DMS153 (cell line): ENCODE measurements around the gene MVD.
A peak's percentile ranks its signal among the peaks of the same experiment; 100 is the strongest.

Source experiments
- DNase-seq: peaks from one replicate; lab custom pipeline; 2025; lab: John Stamatoyannopoulos, UW

Gene MVD

GRCh38 chr16:88662843-88663606 lies at the start of gene MVD:
Gene MVD (minus strand): TSS chr16:88663091. CDS start chr16:88663080, 11 bp downstream.
- peak; percentile 94 for DNase-seq

DNA sequence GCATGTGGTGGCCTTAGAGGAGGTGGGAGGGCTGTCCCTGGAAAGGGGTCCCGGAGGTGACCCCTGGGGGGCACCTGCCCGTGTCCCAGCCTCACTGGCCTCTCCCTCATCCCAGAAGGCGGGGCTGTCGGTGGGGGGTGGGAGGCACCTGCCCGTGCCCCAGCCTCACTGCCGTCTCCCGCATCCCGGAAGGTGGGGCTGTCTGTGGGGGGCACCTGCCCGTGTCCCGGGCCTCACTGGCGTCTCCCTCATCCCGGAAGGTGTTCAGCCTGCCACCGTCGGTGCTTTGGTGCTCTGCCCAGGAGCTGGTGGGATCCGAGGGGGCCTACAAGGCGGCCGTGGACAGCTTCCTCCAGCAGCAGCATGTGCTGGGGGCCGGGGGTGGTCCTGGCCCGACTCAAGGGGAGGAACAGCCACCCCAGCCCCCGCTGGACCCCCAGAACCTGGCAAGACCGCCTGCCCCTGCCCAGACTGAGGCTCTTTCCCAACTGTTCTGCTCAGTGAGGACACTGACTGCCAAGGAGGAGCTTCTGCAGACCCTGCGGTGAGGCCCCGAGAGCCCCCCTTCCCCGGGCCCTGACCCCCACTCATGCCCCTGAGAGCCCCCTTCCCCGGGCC lies 49.6 kb upstream of the MVD start:
- no peak for DNase-seq

DNA sequence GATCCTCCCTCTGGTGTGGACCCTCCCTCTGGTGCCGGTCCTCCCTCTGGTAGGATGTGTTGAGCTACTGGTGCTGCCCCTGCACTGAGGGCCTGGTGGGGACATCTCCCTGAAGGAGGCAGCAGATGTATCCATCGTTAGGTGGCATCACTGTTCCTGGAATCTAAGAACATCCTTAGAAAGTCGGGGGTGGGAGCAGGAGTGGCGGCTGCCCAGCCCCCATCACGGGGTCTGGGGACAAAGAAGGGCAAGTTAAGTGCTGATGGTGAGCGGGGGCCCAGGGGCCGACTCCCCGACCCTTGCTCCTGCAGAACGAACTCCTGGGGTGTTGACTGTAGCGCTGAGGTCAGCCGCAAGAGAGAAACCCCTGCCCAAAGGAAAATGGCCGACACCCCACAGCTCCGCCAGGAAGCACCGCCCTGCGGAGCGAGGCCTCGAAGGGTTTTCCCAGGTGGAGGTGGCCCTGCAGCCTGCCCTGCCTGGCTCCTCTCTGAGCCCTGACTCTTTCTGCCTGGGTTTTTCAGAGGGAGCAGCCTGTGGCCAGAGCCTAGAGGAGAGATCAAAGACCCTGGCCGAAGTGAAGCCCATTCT lies 49.0 kb upstream of the MVD start:
- DNase-seq, result no peak

DNA sequence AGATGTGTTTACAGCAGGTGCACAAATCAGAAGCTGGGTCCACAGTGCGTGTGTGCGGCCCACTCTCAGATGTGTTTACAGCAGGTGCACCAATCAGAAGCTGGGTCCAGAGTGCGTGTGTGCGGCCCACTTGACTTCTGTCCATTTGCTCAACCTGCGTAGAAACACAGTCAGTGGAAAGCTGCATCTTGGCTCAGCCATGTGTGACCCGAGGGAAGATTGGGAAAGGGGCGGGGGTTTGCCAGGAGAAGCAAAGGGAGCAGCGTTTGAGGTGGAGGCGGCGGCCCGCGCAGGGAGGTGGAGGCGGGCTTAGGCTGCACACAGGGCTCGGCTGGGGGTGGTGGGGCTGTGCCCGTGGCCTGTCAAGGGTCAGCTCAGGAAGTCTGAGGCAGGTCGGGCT lies 47.7 kb upstream of the MVD start:
- DNase-seq, result no peak

GRCh38 chr16:88706965-88707826 lies 44.3 kb upstream of the MVD start:
- no peak for DNase-seq

GRCh38 chr16:88706229-88706964 lies 43.5 kb upstream of the MVD start, which contains the start of the genes CTU2 and RNF166:
Gene CTU2 (plus strand): TSS chr16:88706503. CDS start chr16:88706531, 28 bp downstream.
Gene RNF166 (minus strand): TSS chr16:88706408. CDS start chr16:88706325, 83 bp downstream.
- DNase-seq, result peak; percentile 56

- DNase-seq, result no peak
Observed at GRCh38 chr16:88705801-88706228, 42.9 kb upstream of the MVD start.

DNA sequence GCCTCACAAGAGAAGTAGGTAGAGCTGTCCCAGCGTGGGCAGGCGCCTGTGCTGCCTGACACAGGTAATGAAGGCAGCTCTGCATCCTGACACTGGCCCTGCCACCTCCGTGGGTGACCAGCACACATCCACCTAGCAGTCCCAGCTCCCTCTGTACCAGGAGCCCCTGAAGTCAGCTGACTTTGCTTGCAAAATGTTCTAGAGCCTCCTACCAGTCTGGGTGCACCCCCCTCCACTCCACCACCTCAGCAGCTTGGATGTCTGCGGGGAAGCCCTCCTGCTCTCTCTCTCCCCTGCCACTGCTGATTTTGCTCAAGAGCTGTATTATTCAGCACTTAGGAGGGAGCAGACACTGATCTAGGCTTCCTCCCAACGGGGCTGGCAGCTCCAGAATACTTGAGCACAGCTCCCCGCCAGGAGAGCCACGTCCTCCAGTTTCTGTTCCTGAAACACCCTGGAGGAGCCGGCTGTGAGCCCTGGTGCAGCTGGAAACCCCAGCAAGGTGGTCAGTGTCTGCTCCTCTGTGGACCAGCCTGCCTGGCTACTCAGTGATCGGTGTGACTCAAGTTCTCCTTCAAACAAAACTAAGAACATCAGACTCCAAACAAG lies 42.3 kb upstream of the MVD start:
- no peak for DNase-seq

DNA sequence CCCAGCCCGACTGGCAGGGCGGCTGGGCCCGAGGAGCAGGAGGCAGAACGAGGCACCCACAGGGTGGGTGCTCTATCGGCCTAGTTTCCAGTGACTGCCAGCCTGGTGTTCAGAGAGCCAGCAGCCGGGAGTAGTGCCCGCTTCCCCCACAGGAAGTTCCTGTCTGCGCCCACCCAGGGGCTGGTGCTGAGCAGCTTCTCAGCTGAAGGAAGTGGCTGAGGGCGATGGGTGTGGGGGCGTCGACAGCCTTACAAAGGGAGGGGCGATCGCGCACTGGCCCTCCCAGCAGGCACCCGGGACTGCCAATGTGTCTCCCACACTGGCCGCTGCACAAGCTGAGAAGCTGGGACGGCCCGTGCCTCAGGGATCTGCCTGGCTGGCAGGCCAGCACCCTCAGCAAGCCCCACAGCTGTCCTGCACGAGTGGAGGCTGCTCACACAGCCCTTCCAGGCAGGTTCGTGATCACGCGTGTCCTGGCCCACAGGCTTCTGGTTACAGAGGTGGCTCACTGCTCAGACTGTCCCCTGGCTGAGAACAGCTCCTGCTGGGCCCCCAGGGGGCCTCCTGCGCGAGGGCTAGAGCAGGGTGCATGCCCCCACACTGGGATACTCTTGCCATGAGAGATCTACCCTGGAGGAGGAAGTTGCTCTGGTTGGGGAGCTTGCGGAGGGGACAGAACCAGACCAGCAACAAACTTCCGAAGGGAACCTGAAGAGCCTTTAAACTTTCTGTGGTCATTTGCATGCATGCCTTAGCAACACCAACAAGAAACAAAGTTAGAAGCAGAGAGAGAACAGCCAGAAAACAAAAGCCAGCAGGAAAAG lies 40.8 kb upstream of the MVD start:
- no peak for DNase-seq

DNA sequence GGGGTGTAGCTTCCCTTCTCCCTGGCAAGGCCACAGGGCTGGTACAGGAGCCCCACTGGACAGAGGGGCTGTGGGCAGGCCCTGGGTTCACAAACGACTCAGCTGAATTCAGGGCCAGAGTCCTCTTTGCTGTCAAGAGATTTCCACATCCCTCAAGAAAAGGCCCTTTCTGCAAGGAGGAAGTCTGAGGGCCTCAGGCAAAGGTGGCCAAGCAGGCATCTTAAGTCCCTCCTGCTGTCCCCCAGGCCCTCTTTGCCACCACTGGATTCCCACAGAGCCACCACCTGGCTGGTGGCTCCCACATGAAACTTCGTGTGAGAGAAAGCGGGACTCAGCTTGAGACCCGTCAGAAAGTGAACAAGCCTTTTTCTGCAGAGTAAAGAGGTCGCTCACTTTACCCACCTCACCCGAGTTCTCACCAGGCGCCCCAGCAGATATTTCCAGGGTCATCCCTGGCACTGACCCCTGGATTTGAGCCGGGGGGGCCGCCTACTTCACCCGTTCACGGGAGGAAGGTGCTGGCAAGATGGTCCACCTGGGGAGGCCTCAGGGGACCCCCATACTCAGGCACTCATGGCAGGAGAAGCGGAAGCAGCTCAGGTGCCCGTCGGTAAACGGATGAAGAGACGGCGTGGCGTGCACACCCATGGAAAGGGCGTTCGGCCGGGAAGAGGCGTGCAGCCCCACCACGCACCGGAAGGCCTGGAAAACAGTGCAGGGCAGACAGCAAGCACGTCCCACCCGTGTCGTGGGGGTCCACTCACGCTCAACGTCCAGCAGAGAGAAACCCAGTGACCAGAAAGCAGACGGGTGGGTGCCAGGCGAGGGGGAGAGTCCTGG lies 39.7 kb upstream of the MVD start:
- DNase-seq, result no peak

- DNase-seq, result no peak
Observed at GRCh38 chr16:88701581-88702370, 38.9 kb upstream of the MVD start.

- DNase-seq, result no peak
Observed at GRCh38 chr16:88700636-88701482, 38.0 kb upstream of the MVD start.

- DNase-seq, result no peak
Observed at GRCh38 chr16:88700322-88700635, 37.4 kb upstream of the MVD start.

- no peak for DNase-seq
Observed at GRCh38 chr16:88699180-88699579, 36.3 kb upstream of the MVD start.

DNA sequence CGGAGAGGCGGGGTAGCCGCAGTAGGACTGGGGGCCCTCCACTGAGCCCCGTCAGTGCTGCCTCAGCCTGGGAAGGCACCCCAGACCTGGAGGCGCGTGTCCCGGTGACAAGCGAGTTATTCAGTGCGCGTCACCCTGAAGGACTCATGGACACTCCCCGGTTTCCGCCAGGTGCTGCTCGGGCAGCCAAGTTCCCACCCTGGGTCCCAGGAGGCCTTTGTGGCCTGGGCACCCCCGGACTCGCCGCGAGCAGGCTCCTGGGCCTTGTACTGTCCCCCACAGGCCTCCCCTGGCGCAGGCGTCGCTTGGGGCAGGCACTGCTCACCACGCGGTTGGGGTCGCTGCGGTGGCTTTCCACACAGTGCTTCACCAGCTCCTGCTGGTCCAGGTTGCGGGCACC lies 35.8 kb upstream of the MVD start:
- no peak for DNase-seq

DNA sequence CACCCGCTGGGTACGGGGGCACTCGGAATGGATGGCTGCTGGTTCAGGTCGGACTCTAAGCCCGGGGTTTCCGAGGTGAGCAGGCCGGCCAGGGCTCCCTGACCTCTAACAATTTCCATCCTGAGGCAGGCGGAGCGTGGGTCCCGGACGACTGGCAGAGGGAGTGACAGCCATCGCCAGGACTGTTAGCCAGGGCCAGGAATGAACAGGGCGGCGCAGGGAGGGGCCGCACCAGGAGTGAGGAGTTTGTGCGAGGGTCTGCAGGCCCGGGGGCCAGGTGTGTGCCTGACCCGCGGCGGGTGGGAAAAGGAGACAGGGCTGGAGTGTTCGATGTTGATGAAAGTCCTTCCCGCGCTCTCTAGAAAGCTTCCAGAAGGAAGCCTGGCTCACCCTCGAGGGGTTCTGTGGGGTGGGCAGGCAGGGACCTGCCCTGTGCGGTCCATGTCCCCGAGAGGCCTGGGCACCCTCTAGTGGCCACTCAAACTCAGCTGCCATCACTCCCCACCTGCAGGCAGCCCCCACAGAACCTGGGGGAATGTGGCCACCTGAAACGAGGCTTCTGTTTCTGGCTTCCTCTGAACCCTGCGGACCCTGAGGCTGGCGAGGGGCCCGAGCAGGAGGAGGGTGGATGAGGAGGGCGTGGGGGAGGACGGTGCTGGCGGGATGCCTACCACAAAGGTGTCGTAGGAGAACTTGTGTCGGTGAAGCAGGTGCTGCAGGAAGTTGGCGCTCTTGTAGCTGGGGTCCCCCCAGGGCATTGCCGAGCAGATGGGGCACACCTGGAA lies 35.1 kb upstream of the MVD start:
- no peak for DNase-seq
